NT2/D1 (cell line): ENCODE measurements around the gene AGBL5.
A peak's percentile ranks its signal among the peaks of the same experiment; 100 is the strongest.
"Not testable (repeated sequence)": the region's sequence is repeated elsewhere in the genome, so short reads cannot be mapped to it uniquely, and the experiment has no call there.

Experiments
- DNase-seq: peaks from one replicate; pipeline ENCODE4 v3.0.0-alpha.2; 2011; ENCODE audit warnings: low read depth, low spot score
- H3K27me3 ChIP-seq: 2 replicates; pipeline ENCODE4 v1.6.0; 2011; ENCODE audit warnings: mild to moderate bottlenecking; ENCODE audit not compliant: insufficient read length, insufficient read depth
- H3K36me3 ChIP-seq: 2 replicates; pipeline ENCODE4 v1.6.1; 2011; ENCODE audit warnings: mild to moderate bottlenecking, low read length, mixed read lengths; ENCODE audit not compliant: insufficient read depth, insufficient read length
- H3K4me1 ChIP-seq: 2 replicates; pipeline ENCODE4 v1.5.1; 2011; ENCODE audit not compliant: insufficient read depth, insufficient read length
- H3K4me3 ChIP-seq: 2 replicates; pipeline ENCODE4 v1.5.1; 2011; ENCODE audit warnings: low read depth; ENCODE audit not compliant: insufficient read length
- H3K9ac ChIP-seq: 2 replicates; pipeline ENCODE4 v1.6.0; 2011; ENCODE audit warnings: low read depth; ENCODE audit not compliant: insufficient read length
- H3K9me3 ChIP-seq: 2 replicates; pipeline ENCODE4 v1.5.1; 2011; ENCODE audit warnings: mild to moderate bottlenecking, low read length; ENCODE audit not compliant: insufficient read depth
- SUZ12 ChIP-seq: IDR thresholded peaks from 2 replicates; pipeline ENCODE4 v1.6.1; 2011; ENCODE audit not compliant: insufficient read length, insufficient read depth; ENCODE audit errors: extremely low read depth
- YY1 ChIP-seq: IDR thresholded peaks from 2 replicates; pipeline ENCODE4 v1.6.1; 2011; ENCODE audit not compliant: insufficient read length, insufficient read depth
- ZNF274 ChIP-seq: IDR thresholded peaks from 2 replicates; pipeline ENCODE4 v1.6.1; 2011; ENCODE audit warnings: mild to moderate bottlenecking, low read depth, low read length

AGBL5 gene

GRCh38 chr2:27070653-27071276 lies 19.3 kb downstream of the AGBL5 start:
- DNase-seq, result no peak
- H3K9ac ChIP-seq, result peak overlapping the region; percentile 94
- no peaks in the 10 kb centered on the region for H3K4me1 ChIP-seq
- TF ChIP-seq ZNF274 (no peak), SUZ12 (no peak), YY1 (no peak)
- H3K9me3 ChIP-seq, result no peaks in the 10 kb centered on the region
- H3K4me3 ChIP-seq, result peak overlapping the region; percentile 93
- H3K36me3 ChIP-seq, result peaks cover 42% of the 10 kb centered on the region
- H3K27me3 ChIP-seq, result no peaks in the 10 kb centered on the region

- H3K4me3 ChIP-seq, result peak within 1 kb of the TSS; percentile 93
- DNase-seq, result peak; percentile 88
- H3K36me3 ChIP-seq, result peaks cover 40% of the 10 kb centered on the region
- H3K4me1 ChIP-seq, result no peaks in the 10 kb centered on the region
- no peaks in the 10 kb centered on the region for H3K9me3 ChIP-seq
- peak within 1 kb of the TSS; percentile 94 for H3K9ac ChIP-seq
- no peak for TF ChIP-seq ZNF274
- no peak for TF ChIP-seq YY1
- no peak for TF ChIP-seq SUZ12
- no peaks in the 10 kb centered on the region for H3K27me3 ChIP-seq
These were observed 20.0 kb downstream of the AGBL5 start, which contains the start of gene OST4 for GRCh38 chr2:27071277-27071989. Gene OST4 (minus strand): TSS chr2:27071654.

- Histone ChIP-seq H3K4me3 (peak overlapping the region; percentile 93), H3K9ac (peak overlapping the region; percentile 83), H3K9me3 (no peaks in the 10 kb centered on the region), H3K27me3 (no peaks in the 10 kb centered on the region), H3K36me3 (peaks cover 38% of the 10 kb centered on the region), H3K4me1 (no peaks in the 10 kb centered on the region)
- DNase-seq, result peak; percentile 28
- TF ChIP-seq SUZ12, result no peak
- no peak for TF ChIP-seq ZNF274
- no peak for TF ChIP-seq YY1
These were observed 20.7 kb downstream of the AGBL5 start for GRCh38 chr2:27071990-27072830.

- peak overlapping the region; percentile 83 for H3K9ac ChIP-seq
- peak overlapping the region; percentile 18 for H3K4me3 ChIP-seq
These were observed 21.5 kb downstream of the AGBL5 start for GRCh38 chr2:27072920-27073319.

GRCh38 chr2:27073782-27074181 lies 22.3 kb downstream of the AGBL5 start:
- Histone ChIP-seq H3K4me1 (peaks cover 3% of the 10 kb centered on the region), H3K9me3 (no peaks in the 10 kb centered on the region), H3K36me3 (peaks cover 22% of the 10 kb centered on the region), H3K4me3 (no peak overlapping the region), H3K9ac (no peak overlapping the region), H3K27me3 (no peaks in the 10 kb centered on the region)
- no peak for DNase-seq
- TF ChIP-seq YY1 (no peak), ZNF274 (no peak)

More at GRCh38 chr2:27072920-27073319, 21.5 kb downstream of the AGBL5 start:
- Histone ChIP-seq H3K9me3 (no peaks in the 10 kb centered on the region), H3K36me3 (peaks cover 31% of the 10 kb centered on the region), H3K4me1 (no peaks in the 10 kb centered on the region), H3K27me3 (no peaks in the 10 kb centered on the region)
- no peak for DNase-seq
- TF ChIP-seq ZNF274 (no peak), YY1 (no peak), SUZ12 (no peak)

GRCh38 chr2:27074738-27075565 lies 23.5 kb downstream of the AGBL5 start:
- H3K27me3 ChIP-seq, result no peaks in the 10 kb centered on the region
- no peak for DNase-seq
- H3K9me3 ChIP-seq, result no peaks in the 10 kb centered on the region
- H3K36me3 ChIP-seq, result peaks cover 10% of the 10 kb centered on the region
- H3K4me1 ChIP-seq, result peaks cover 3% of the 10 kb centered on the region
- no peak overlapping the region for H3K4me3 ChIP-seq
- H3K9ac ChIP-seq, result no peak overlapping the region
- TF ChIP-seq YY1, result no peak
- no peak for TF ChIP-seq ZNF274
- TF ChIP-seq SUZ12, result no peak

- H3K4me1 ChIP-seq, H3K9ac ChIP-seq: not testable (repeated sequence)
These were observed 24.1 kb downstream of the AGBL5 start for GRCh38 chr2:27075566-27075871.

More at GRCh38 chr2:27075566-27075871, 24.1 kb downstream of the AGBL5 start:
- not testable (repeated sequence) for DNase-seq, H3K27me3 ChIP-seq, H3K9me3 ChIP-seq, H3K4me3 ChIP-seq, H3K36me3 ChIP-seq
